NB4 (cell line): Measurements from ENCODE around the gene EXOC3.
"Not testable (repeated sequence)": the region's sequence is repeated elsewhere in the genome, so short reads cannot be mapped to it uniquely, and the experiment has no call there.

ENCODE experiments used
- DNase-seq: peaks from one replicate; pipeline ENCODE4 v3.0.0; 2010; ENCODE audit warnings: low read depth
- H3K4me3 ChIP-seq: one replicate; pipeline ENCODE4 v1.5.1; 2011; ENCODE audit warnings: mild to moderate bottlenecking, low read depth, low read length, moderate library complexity
- MYC ChIP-seq: IDR thresholded peaks from 2 replicates; pipeline ENCODE4 v1.6.1; 2011; ENCODE audit warnings: low read depth, low read length
- POLR2A ChIP-seq: IDR thresholded peaks from 2 replicates; pipeline ENCODE4 v1.6.1; 2011; ENCODE audit warnings: mild to moderate bottlenecking; ENCODE audit not compliant: insufficient read length; ENCODE audit errors: extremely low read depth
- TF ChIP-seq, protein P1 (sequence below): IDR thresholded peaks from one replicate; pipeline ENCODE4 v1.5.1; 2012; ENCODE audit warnings: low read depth, low read length
- TF ChIP-seq, protein P2 (sequence below): IDR thresholded peaks from 2 replicates; pipeline ENCODE4 v1.6.1; 2011; ENCODE audit warnings: low read depth, low read length

EXOC3 gene

DNA sequence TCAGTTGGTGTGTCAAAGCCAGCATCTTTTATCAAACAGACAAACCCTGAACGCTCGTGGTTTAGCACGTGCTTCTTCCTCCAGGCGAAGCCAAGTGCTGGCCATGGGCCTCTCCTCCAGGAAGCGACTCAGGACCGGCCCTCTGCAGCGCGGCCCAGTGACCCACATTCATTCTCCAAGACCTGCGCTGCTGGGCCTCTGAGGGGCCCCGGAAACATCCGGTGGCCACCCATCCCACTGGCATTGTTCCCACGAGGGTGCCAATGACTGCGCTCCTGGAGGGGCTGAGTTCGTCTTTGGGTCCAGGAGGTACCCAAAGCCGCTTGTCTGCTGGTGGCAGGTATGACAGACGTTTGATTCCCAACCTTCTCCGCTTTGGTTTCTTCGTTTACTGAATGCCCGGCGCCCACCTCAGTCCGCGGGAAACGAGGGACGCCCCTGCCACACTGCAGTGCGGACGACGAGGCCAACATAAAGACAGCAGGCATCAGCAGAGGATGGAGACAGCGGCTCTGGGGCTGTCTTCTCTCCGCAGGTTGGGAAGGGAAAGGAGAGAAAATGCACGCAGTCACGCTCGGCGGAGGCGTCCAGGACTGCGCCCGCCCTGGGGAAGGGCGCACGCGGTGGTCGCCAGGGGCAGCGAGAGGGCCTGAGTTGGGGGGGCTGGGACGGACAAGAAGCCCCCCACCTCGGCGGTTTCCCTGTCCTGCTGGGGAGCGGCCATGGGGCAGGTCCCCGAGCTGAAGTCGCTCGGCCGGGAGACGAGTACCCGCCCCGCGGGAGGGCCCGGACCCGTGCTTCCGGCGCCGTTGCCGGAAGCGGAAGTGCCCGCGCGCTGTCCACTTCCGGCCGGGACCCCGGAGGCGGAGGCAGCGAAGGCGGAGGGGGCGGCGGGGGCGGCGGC lies at the start of gene EXOC3:
Gene EXOC3, plus strand, starts transcription at position 842 of the 904 bp plus-strand sequence. CDS start 3,030 bp downstream, outside the sequence.
- TF ChIP-seq, protein P1, sequence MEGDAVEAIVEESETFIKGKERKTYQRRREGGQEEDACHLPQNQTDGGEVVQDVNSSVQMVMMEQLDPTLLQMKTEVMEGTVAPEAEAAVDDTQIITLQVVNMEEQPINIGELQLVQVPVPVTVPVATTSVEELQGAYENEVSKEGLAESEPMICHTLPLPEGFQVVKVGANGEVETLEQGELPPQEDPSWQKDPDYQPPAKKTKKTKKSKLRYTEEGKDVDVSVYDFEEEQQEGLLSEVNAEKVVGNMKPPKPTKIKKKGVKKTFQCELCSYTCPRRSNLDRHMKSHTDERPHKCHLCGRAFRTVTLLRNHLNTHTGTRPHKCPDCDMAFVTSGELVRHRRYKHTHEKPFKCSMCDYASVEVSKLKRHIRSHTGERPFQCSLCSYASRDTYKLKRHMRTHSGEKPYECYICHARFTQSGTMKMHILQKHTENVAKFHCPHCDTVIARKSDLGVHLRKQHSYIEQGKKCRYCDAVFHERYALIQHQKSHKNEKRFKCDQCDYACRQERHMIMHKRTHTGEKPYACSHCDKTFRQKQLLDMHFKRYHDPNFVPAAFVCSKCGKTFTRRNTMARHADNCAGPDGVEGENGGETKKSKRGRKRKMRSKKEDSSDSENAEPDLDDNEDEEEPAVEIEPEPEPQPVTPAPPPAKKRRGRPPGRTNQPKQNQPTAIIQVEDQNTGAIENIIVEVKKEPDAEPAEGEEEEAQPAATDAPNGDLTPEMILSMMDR = no peak
- peak; percentile 84 for TF ChIP-seq POLR2A
- peak; percentile 49 for TF ChIP-seq MYC
- TF ChIP-seq, protein P2, sequence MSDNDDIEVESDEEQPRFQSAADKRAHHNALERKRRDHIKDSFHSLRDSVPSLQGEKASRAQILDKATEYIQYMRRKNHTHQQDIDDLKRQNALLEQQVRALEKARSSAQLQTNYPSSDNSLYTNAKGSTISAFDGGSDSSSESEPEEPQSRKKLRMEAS = peak; percentile 92
- peak within 1 kb of the TSS; percentile 97 for H3K4me3 ChIP-seq
- peak; percentile 89 for DNase-seq

DNA sequence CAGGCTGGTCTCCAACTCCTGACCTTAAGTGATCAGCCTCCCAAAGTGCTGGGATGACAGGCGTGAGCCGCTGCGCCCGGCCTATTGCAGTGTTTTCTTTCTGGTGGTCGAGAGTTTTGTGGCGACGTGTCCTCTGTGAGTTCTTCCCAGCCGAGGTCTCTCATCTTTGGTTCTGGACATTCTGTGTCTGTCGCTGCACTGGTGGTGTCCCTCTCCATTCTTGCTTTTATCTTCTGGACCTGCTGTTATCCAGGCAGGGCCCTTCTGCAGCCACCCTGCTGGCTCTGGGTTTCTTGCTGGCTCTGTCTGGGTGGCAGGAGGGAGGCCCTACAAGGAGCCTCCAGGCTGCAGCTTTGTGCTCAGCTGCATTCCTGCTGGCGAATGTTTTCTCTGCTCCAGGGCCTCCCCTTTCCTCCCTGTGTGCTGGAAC lies 49.1 kb upstream of the EXOC3 start:
- peak; percentile 73 for DNase-seq
- no peak for TF ChIP-seq MYC
- peak overlapping the region; percentile 57 for H3K4me3 ChIP-seq

DNA sequence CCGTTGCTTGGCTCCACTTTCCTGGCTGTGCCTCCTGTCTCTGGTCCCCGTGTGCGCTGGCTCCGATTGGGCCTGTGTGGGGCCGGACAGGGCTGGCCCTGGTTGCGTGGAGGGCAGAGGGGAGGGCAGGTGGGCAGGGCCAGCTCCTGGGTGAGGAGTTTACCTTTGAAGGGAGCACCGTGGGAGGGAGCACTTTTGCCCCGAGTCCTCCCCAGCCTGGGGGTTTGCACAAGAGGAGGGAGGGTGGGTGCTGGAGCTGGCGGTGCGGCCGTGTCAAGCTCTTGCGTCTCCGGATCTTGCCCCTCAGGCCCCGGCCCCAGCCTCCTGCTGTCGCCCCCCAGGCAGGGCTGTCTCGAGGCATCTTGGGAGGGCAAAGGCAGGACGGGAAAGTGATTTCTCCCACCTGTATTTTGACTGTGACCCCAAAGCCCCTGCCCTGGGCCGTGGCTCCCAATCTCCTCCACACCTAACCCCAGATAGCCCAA lies 48.3 kb upstream of the EXOC3 start:
- no peak for TF ChIP-seq POLR2A
- TF ChIP-seq, protein P2 = no peak
- TF ChIP-seq, protein P1 = no peak
- no peak for TF ChIP-seq MYC

DNA sequence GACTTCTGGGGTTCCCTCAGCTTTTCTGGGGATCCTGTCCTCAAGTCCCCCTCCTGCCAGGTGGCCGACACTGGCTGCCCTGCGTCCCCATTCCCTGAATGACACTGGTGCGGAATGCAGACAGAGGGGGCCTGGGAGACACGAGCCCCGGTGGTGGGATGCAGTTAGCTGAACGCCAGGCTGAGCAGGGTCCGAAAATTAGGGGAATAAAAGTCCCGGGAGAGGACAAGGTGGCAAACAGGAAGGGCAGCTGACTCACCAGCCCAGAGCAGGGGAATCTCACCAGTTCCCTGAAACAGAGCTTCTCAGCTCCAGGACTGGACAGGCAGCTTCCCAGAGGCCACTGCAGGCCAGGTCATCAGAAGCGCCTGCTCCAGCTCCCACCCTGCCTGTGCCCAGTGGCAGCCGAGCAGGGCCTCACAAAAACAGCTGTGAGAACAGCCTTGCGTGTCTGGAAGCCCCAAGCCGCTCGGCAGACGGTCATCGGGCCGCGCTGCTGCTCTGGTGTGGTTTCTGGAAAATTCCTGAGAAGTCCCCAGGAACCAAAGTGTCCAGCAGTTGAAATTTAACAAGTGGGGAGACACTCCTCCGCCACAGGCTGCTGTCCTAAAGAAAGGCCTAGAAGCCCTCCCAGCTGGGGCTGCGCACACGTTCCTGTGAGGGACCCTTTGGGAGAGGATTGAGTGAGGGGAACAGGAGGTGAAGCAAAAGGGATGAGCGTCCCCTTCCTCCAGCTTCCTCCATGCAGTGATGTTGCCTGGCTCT lies 47.6 kb upstream of the EXOC3 start:
- peak; percentile 60 for DNase-seq
- TF ChIP-seq POLR2A (no peak), MYC (no peak)
- TF ChIP-seq, protein P2 = no peak
- TF ChIP-seq, protein P1 = no peak
- H3K4me3 ChIP-seq = no peak overlapping the region

More for the DNA sequence above, 48.3 kb upstream of the EXOC3 start:
- peak; percentile 71 for DNase-seq
- no peak overlapping the region for H3K4me3 ChIP-seq

DNA sequence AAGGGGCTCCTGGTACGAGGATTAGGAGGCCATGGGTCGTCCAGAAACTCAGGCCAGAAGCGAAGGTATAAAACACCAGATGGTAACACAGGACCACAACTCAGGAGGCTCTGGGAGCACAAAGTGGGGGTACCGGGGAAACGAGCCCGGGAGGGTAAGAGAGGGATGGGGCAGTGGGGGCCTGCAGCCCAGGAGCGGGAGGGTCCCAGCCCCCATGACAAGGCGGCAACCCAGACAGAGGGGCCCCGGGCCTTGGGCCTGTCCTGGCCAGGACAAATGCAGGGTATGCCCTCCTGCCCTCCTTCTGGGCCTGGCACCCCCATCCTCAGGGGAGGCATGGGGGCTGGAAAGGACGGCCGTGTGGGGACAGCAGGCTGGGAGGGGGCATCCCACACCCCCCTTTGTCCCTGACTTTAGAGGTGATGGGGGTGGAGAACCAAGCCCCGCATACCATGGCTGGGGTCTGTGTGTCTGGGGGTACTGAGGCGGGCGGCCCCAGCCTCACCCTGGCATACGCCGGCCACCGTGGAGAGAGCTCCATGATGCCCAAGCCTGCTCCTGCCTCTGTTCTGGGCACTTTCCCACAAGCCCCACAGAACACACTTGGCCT lies 47.0 kb upstream of the EXOC3 start:
- TF ChIP-seq POLR2A = no peak
- TF ChIP-seq, protein P1 = no peak
- TF ChIP-seq, protein P2 = no peak
- no peak overlapping the region for H3K4me3 ChIP-seq
- peak; percentile 9 for DNase-seq

DNA sequence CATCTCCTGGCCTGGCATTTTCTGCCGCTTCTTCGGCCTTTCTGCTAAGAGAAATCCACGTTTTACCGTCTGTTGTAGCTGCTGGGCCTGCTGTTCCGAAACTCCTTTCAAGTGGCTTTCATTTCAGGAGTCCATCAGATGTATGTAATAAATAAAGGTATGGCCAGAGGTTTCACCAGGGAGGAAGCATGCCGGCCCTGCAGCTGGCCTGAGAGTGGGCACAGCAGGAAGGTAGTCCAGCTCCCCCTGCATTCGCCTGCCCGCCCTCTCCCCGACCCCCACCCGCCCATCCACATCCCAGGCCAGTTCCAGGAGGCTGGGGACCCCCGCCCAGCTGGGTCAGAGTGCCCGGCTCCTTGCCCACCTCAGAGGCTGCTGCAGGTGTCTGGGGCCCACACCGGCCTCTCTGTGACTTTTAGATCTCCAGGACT lies 46.4 kb upstream of the EXOC3 start:
- TF ChIP-seq MYC (no peak), POLR2A (no peak)
- TF ChIP-seq, protein P1 = no peak
- TF ChIP-seq, protein P2 = no peak
- no peak overlapping the region for H3K4me3 ChIP-seq
- peak; percentile 20 for DNase-seq

DNA sequence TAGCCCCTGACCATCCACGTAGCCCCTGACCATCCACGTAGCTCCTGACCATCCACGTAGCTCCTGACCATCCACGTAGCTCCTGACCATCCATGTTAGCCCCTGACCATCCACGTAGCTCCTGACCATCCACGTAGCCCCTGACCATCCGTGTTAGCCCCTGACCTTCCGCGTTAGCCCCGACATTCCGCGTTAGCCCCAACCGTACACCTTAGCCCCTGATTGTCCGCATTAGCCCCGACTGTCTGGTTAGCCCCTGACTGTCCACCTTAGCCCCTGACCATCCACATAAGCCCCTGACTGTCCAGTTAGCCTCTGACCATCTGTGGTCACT lies 44.9 kb upstream of the EXOC3 start:
- H3K4me3 ChIP-seq = not testable (repeated sequence)

More for the DNA sequence above, 44.9 kb upstream of the EXOC3 start:
- DNase-seq = not testable (repeated sequence)
